ENCODE data around the gene EXD3. TPM values are rescaled to one million over a fixed set of nuclear protein-coding genes. Genes with fewer than 3 reads are reported as not detected.
A peak's percentile ranks its signal among the peaks of the same experiment; 100 is the strongest.

EXD3 gene
- total and polyA plus RNA-seq, 8 donors, result 12.9 to 105 (median 24.0) TPM

- Histone ChIP-seq H3K4me3 (peak overlapping the region; percentile 33 to 45 (median 38)), H3K36me3 (no peaks in the 10 kb centered on the region), H3K4me1 (peaks cover 25 to 50% (median 38%) of the 10 kb centered on the region in 4 donors), H3K27me3 (peaks cover 0 to 37% (median 12%) of the 10 kb centered on the region in 3 donors), H3K27ac (peak overlapping the region in 3 of 5 donors; percentile 22 to 56 (median 38)), H3K9me3 (no peaks in the 10 kb centered on the region)
- DNase-seq, result peak; percentile 59 to 88
- intact Hi-C loops (cut with DNase I; ENCODE audit: low total_unique reads), result no loop called here
- WGBS, 5 donors, result 3 to 23% (median 4%) methylated on average over 16 to 82 of the region's 83 CpGs
- TF ChIP-seq CTCF (IDR thresholded peaks at IDR 0.05), result no peak
- no peak for TF ChIP-seq POLR2AphosphoS5 (IDR thresholded peaks at IDR 0.05)
- TF ChIP-seq POLR2A (IDR thresholded peaks at IDR 0.05), result no peak
- no peak for TF ChIP-seq EP300 (IDR thresholded peaks at IDR 0.05)
Measured at GRCh38 chr9:137316012-137316981, 106.7 kb downstream of the EXD3 start.

GRCh38 chr9:137315581-137316011 is 107.4 kb downstream of the EXD3 start:
- Histone ChIP-seq H3K36me3 (no peaks in the 10 kb centered on the region), H3K4me1 (peaks cover 32 to 57% (median 41%) of the 10 kb centered on the region in 4 donors), H3K9me3 (no peaks in the 10 kb centered on the region), H3K4me3 (peak overlapping the region; percentile 33 to 45 (median 38)), H3K27ac (peak overlapping the region in 3 of 5 donors; percentile 22 to 56 (median 38)), H3K27me3 (peaks cover 0 to 37% (median 12%) of the 10 kb centered on the region in 3 donors)
- 22 to 45% (median 23%) methylated on average over 10 to 18 of the region's 18 CpGs for WGBS, 5 donors
- intact Hi-C loops (cut with DNase I; ENCODE audit: low total_unique reads), result no loop called here
- no peak for DNase-seq
- TF ChIP-seq POLR2A (IDR thresholded peaks at IDR 0.05), result no peak
- TF ChIP-seq CTCF (IDR thresholded peaks at IDR 0.05), result no peak
- TF ChIP-seq POLR2AphosphoS5 (IDR thresholded peaks at IDR 0.05), result no peak

- peak in 1 of 2 donors; percentile 49 for DNase-seq
- 59 to 71% (median 69%) methylated on average over 26 to 42 of the region's 42 CpGs for WGBS, 5 donors
- peaks cover 35 to 60% (median 43%) of the 10 kb centered on the region in 4 donors for H3K4me1 ChIP-seq
Measured at GRCh38 chr9:137314561-137315560, 108.1 kb downstream of the EXD3 start.

More at GRCh38 chr9:137314561-137315560, 108.1 kb downstream of the EXD3 start:
- TF ChIP-seq CTCF (IDR thresholded peaks at IDR 0.05) (no peak), EP300 (IDR thresholded peaks at IDR 0.05) (no peak), POLR2A (IDR thresholded peaks at IDR 0.05) (no peak), POLR2AphosphoS5 (IDR thresholded peaks at IDR 0.05) (no peak)
- no peaks in the 10 kb centered on the region for H3K36me3 ChIP-seq
- intact Hi-C loops (cut with DNase I; ENCODE audit: low total_unique reads), result no loop called here
- peak overlapping the region in 3 of 5 donors; percentile 22 to 56 (median 38) for H3K27ac ChIP-seq
- H3K4me3 ChIP-seq, result no peak overlapping the region
- H3K27me3 ChIP-seq, result peaks cover 0 to 37% (median 12%) of the 10 kb centered on the region in 3 donors
- H3K9me3 ChIP-seq, result no peaks in the 10 kb centered on the region

All from stomach (tissue), 9 donors.